C4-2B (cell line): ENCODE results near the gene CCDC167.

ENCODE experiments used
- H3K27ac ChIP-seq: fragments of 450-650 bp; 2 replicates; pipeline ENCODE4 v1.5.1; 2017
- CTCF ChIP-seq: fragments of 450-650 bp; conservative IDR thresholded peaks from 2 replicates; pipeline ENCODE4 v1.5.1; 2017; ENCODE audit warnings: mild to moderate bottlenecking
- ZFX ChIP-seq: fragments of 450-650 bp; IDR thresholded peaks from 2 replicates; pipeline ENCODE4 v1.6.1; 2017

CCDC167 gene

GRCh38 chr6:37530297-37530696, 30.6 kb upstream of the CCDC167 start:
- no peak for TF ChIP-seq CTCF
- no peak for TF ChIP-seq ZFX
- no peak overlapping the region for H3K27ac ChIP-seq

GRCh38 chr6:37528541-37528940, 28.8 kb upstream of the CCDC167 start:
- H3K27ac ChIP-seq, result no peak overlapping the region
- TF ChIP-seq ZFX (no peak), CTCF (no peak)

GRCh38 chr6:37525460-37526357, 26.0 kb upstream of the CCDC167 start:
- TF ChIP-seq CTCF (no peak), ZFX (no peak)
- no peak overlapping the region for H3K27ac ChIP-seq

- TF ChIP-seq ZFX (no peak), CTCF (no peak)
- H3K27ac ChIP-seq, result no peak overlapping the region
Measured at GRCh38 chr6:37524970-37525318, 25.3 kb upstream of the CCDC167 start.

GRCh38 chr6:37524025-37524969, 24.6 kb upstream of the CCDC167 start:
- TF ChIP-seq ZFX (no peak), CTCF (no peak)
- H3K27ac ChIP-seq, result no peak overlapping the region

- TF ChIP-seq CTCF (no peak), ZFX (no peak)
- H3K27ac ChIP-seq, result no peak overlapping the region
Measured at GRCh38 chr6:37523412-37523811, 23.7 kb upstream of the CCDC167 start.

GRCh38 chr6:37522836-37523235, 23.1 kb upstream of the CCDC167 start:
- TF ChIP-seq ZFX, result no peak
- no peak for TF ChIP-seq CTCF
- no peak overlapping the region for H3K27ac ChIP-seq
